ENCODE data around the gene FLNA.

The FLNA gene

GRCh38 chrX:154300816-154301215, 73.6 kb downstream of the FLNA start:
- DNase-seq: no peak
